DOHH2 (cell line): Measurements from ENCODE around the gene AMMECR1.

Experiments used
- EZH2phosphoT487 ChIP-seq: fragments of 200-600 bp; sonication (generic); IDR thresholded peaks from 2 replicates; pipeline ENCODE4 v1.6.1; 2017; ENCODE audit warnings: borderline replicate concordance, mild to moderate bottlenecking, antibody characterized with exemption, low read length, moderate library complexity, mixed read lengths
- TF ChIP-seq, protein P1 (sequence below): fragments of 200-600 bp; sonication (generic); IDR thresholded peaks from one replicate; pipeline ENCODE4 v1.5.1; 2014; ENCODE audit warnings: antibody characterized with exemption, mild to moderate bottlenecking, low read depth, low read length; ENCODE audit not compliant: poor library complexity, severe bottlenecking

DNA sequence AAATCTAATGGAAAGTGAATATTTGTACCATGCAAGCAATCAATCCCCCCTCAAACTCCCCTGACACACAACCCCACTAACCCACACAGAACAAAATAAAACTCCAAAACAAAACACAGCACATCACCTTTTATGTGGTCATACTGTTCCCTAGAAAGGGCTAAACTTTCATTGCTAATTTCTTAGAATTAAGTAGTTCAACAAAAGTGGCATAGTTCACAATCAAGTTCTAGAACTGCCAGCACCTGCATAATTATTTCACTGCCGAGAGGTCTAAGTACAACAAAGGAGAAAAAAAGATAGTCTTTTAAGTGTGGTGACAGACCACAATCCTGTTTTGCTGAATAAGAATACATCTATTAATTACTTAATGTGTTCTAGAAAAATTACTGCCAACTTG lies 58.8 kb downstream of the AMMECR1 start:
- TF ChIP-seq, protein P1, sequence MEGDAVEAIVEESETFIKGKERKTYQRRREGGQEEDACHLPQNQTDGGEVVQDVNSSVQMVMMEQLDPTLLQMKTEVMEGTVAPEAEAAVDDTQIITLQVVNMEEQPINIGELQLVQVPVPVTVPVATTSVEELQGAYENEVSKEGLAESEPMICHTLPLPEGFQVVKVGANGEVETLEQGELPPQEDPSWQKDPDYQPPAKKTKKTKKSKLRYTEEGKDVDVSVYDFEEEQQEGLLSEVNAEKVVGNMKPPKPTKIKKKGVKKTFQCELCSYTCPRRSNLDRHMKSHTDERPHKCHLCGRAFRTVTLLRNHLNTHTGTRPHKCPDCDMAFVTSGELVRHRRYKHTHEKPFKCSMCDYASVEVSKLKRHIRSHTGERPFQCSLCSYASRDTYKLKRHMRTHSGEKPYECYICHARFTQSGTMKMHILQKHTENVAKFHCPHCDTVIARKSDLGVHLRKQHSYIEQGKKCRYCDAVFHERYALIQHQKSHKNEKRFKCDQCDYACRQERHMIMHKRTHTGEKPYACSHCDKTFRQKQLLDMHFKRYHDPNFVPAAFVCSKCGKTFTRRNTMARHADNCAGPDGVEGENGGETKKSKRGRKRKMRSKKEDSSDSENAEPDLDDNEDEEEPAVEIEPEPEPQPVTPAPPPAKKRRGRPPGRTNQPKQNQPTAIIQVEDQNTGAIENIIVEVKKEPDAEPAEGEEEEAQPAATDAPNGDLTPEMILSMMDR, result no peak
- TF ChIP-seq EZH2phosphoT487, result no peak
